Heart right ventricle (tissue), 16 donors: Measurements from ENCODE around the gene PTBP3. TPM values are rescaled to one million over a fixed set of nuclear protein-coding genes. Genes with fewer than 3 reads are reported as not detected.

Experiments
- ATAC-seq, 8 donors: fragments of 200-7000 bp; cut with Tn5 transposase; one replicate each; pipeline ENCODE4 v1.9.1; 2020; ENCODE audit warnings: mild to moderate bottlenecking in 8 of 8, moderate library complexity in 8 of 8, moderate number of reproducible peaks in 1 of 8
- DNase-seq, 2 donors: peaks; one replicate each; pipeline ENCODE4 v3.0.0-alpha.2; 2020
- H3K27ac ChIP-seq, 10 donors: fragments of 200-600 bp; sonication (generic) in 2 of 10; one replicate each; pipeline versions ENCODE4 v1.5.0 to v1.8.0; 2020 to 2022; ENCODE audit warnings: mild to moderate bottlenecking in 3 of 10
- H3K27me3 ChIP-seq, 7 donors: fragments of 200-600 bp; one replicate each; pipeline ENCODE4 v1.8.0; 2021 to 2022; ENCODE audit warnings: mild to moderate bottlenecking in 2 of 7
- H3K36me3 ChIP-seq, 9 donors: fragments of 200-600 bp; sonication (generic) in 1 of 9; one replicate each; pipeline versions ENCODE4 v1.5.0 to v1.8.0; 2020 to 2022; ENCODE audit warnings: mild to moderate bottlenecking in 2 of 9
- H3K4me1 ChIP-seq, 9 donors: fragments of 200-600 bp; sonication (generic) in 1 of 9; one replicate each; pipeline versions ENCODE4 v1.5.0 to v1.8.0; 2020 to 2022; ENCODE audit warnings: mild to moderate bottlenecking in 4 of 9
- H3K4me3 ChIP-seq, 10 donors: fragments of 200-600 bp; sonication (generic) in 2 of 10; one replicate each; pipeline versions ENCODE4 v1.5.0 to v1.8.0; 2020 to 2022; ENCODE audit warnings: mild to moderate bottlenecking in 7 of 10, moderate library complexity in 2 of 10
- H3K9me3 ChIP-seq, 11 donors: fragments of 200-600 bp in 10 of 11; sonication (generic) in 2 of 11; one replicate each; pipeline versions ENCODE4 v1.5.0 to v1.8.0; 2013 to 2022; ENCODE audit warnings: mild to moderate bottlenecking in 2 of 11, control low read depth in 1 of 11, moderate library complexity in 1 of 11
- CTCF ChIP-seq, 9 donors: fragments of 200-600 bp; sonication (generic) in 2 of 9; IDR thresholded peaks; one replicate each; pipeline versions ENCODE4 v1.5.0 to v1.8.0; 2021 to 2022; ENCODE audit warnings: antibody characterized with exemption in 9 of 9, mild to moderate bottlenecking in 5 of 9, moderate library complexity in 1 of 9
- WGBS, 2 donors: extraction: QIAGEN DNeasy Blood & Tissue Kit; methylation state at CpG; one replicate each; pipeline ENCODE4 v1.1.7; 2013; ENCODE audit warnings: inconsistent platforms in 1 of 2; 5-methylcytosine and 5-hydroxymethylcytosine counted together
- intact Hi-C, 10 donors: fragments of 100-400 bp; cut with DNase I; formaldehyde crosslinking; loops; one replicate each; pipeline versions ENCODE4 v1.11.1 to v1.14.2; 2022
- polyA plus RNA-seq, 2 donors: library from polyadenylated mRNA; stranded (reverse); fragments of 200-250 nt; gene quantifications; one replicate each; pipeline ENCODE4 v1.2.3, GENCODE V29; 2013
- total RNA-seq, 10 donors: library from RNA; stranded (reverse); fragmentation: NEBNext Ultra II Directional in 3 of 10; extraction: Animal tissue kit (Norgen Biotek cat#: 25700) in 3 of 10; gene quantifications; one replicate each; pipeline versions ENCODE4 v1.2.1 to v1.2.4, GENCODE V29; 2021 to 2023
- donor health status: Arrhythmogenic right ventricular cardiomyopathy.
- donor health status: ischemic (EF 13 %, LVEDD 7.1; RV severe dilation, severe dysfunction).
- donor health status: healthy with polysubstance abuse.
- donor health status: DM: no; HTN: yes; CAD: no.
- donor health status: DM: no; HTN: no; CAD: no.
- donor health status: ischemic (EF 25% LVEDD 6.9; RV normal size, moderate dysfunction).
- donor health status: ischemic (EF 25% LVEDD 5.7; RV mildly dilated, moderate dysfunction).
- donor health status: healthy.
- donor health status: DM: yes; HTN: yes; CAD: no.
- donor health status: Ischemic cardiomyopathy.
- donor health status: ischemic (EF 35%, LVEDD 5.7; RV mildly dilated, moderate dysfunction).
- donor health status: nonischemic (EF 11% LVEDD 7.7; RV severe dilation, severe dysfunction).
- donor health status: DM: yes; HTN: yes; CAD: no.
- donor health status: PGD.
- donor health status: ischemic (EF 29% LVEDD 5.4; RV normal size, mild dysfunction).
- donor health status: nonischemic (EF 23%, LVEDD 6.1; RV moderate dilation, normal function).

The PTBP3 gene
- total and polyA plus RNA-seq, 12 donors = 3.7 to 35.5 (median 15.7) TPM

DNA sequence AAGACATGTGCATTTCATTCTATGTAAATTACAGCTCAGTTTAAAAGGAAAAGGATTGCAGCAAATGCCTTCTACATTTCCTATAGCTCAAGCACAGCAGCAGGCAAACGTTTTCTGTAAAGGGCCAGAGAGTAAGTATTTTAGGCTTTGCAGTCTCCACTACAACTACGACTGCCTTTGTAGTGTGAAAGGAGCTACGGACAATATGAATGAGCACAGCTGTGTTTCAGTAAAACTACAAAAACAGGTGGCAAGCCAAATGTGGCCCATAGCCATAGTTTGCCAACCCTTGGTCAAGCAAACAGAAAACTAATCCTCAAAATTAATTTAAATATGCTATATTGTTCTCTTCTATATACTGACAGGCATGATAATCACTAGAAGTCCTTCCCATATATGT lies 7.2 kb downstream of the PTBP3 start:
- no peak for ATAC-seq
- Histone ChIP-seq H3K27ac (no peak overlapping the region), H3K9me3 (peaks cover 0 to 17% (median 0%) of the 10 kb centered on the region in 11 donors), H3K27me3 (no peaks in the 10 kb centered on the region), H3K4me1 (peaks cover 0 to 44% (median 16%) of the 10 kb centered on the region in 9 donors), H3K36me3 (peaks cover 0 to 9% (median 0%) of the 10 kb centered on the region in 9 donors), H3K4me3 (no peak overlapping the region)
- no peak for DNase-seq
- TF ChIP-seq CTCF (IDR thresholded peaks at IDR 0.05) = no peak
- intact Hi-C loops = no loop called here
- 62 to 64% methylated on average over 3 of the region's 3 CpGs for WGBS, 2 donors

DNA sequence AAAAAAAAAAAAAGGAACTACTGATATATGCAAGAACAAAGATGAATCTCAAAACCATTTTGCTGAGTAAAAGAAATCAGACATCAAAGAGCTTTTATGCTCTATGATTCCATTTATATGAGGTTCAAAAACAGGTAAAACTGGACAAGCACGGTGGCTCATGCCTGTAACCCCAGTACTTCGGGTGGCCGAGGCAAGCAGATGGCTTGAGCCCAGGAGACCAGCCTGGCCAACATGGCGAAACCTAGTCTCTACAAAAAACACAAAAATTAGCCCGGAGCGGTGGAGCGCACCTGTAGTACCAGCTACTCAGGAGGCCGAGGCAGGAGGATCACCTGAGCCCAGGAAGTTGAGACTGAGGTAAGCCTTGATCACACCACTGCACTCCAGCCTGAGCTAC lies 7.8 kb downstream of the PTBP3 start:
- 81 to 90% methylated on average over 8 of the region's 8 CpGs for WGBS, 2 donors
- Histone ChIP-seq H3K27ac (no peak overlapping the region), H3K36me3 (peaks cover 0 to 9% (median 0%) of the 10 kb centered on the region in 9 donors), H3K27me3 (no peaks in the 10 kb centered on the region), H3K9me3 (peaks cover 0 to 17% (median 0%) of the 10 kb centered on the region in 11 donors), H3K4me1 (peaks cover 0 to 40% (median 13%) of the 10 kb centered on the region in 9 donors), H3K4me3 (no peak overlapping the region)
- DNase-seq (no peak), ATAC-seq (no peak)
- intact Hi-C loops = no loop called here
- TF ChIP-seq CTCF (IDR thresholded peaks at IDR 0.05) = no peak

DNA sequence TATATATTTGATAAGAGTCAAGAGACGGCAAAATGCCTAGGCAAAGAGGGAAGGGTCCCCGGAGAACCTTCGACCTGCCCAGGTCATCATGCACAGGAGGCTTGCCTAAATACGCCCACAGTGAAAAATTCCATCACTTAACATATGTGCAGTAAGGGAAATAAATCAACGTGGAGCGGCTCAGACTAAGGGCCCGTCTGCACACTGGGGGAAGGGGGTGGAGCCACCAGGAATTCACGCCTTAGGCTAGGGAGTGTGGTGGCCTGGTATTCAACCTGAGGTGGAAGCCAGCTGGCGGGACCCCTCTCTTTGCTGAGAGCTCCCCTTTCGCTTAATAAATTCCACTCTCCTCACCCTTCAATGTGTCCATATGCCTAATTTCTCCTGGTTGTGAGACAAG lies 8.3 kb downstream of the PTBP3 start:
- Histone ChIP-seq H3K27ac (no peak overlapping the region), H3K27me3 (no peaks in the 10 kb centered on the region), H3K4me3 (no peak overlapping the region), H3K4me1 (peaks cover 0 to 36% (median 8%) of the 10 kb centered on the region in 9 donors), H3K9me3 (peaks cover 0 to 17% (median 0%) of the 10 kb centered on the region in 11 donors), H3K36me3 (peaks cover 0 to 9% (median 0%) of the 10 kb centered on the region in 9 donors)
- WGBS, 2 donors = 90 to 93% methylated on average over 10 of the region's 10 CpGs
- no peak for TF ChIP-seq CTCF (IDR thresholded peaks at IDR 0.05)
- intact Hi-C loops = no loop called here
- ATAC-seq (no peak), DNase-seq (no peak)

GRCh38 chr9:112323378-112323854 lies 10.0 kb downstream of the PTBP3 start:
- DNase-seq (no peak), ATAC-seq (no peak)
- H3K4me1 ChIP-seq = peaks cover 0 to 25% (median 5%) of the 10 kb centered on the region in 9 donors
- no peak overlapping the region for H3K27ac ChIP-seq
- intact Hi-C loops = no loop called here
- TF ChIP-seq CTCF (IDR thresholded peaks at IDR 0.05) = no peak
- WGBS, 2 donors = 92% methylated on average over 3 of the region's 3 CpGs
- H3K36me3 ChIP-seq = peaks cover 0 to 9% (median 0%) of the 10 kb centered on the region in 9 donors
- no peak overlapping the region for H3K4me3 ChIP-seq
- no peaks in the 10 kb centered on the region for H3K27me3 ChIP-seq
- H3K9me3 ChIP-seq = peaks cover 0 to 21% (median 0%) of the 10 kb centered on the region in 11 donors
